OCI-M2 (cell line): ENCODE measurements around the gene CSRNP2.
"Not testable (repeated sequence)": the region's sequence is repeated elsewhere in the genome, so short reads cannot be mapped to it uniquely, and the experiment has no call there.

Source experiments
- DNase-seq: peaks from one replicate; lab custom pipeline; 2025; ENCODE audit not compliant: unreplicated experiment; lab: John Stamatoyannopoulos, UW

CSRNP2 gene

GRCh38 chr12:51078346-51078745, 5.0 kb downstream of the CSRNP2 start:
- DNase-seq = not testable (repeated sequence)

DNA sequence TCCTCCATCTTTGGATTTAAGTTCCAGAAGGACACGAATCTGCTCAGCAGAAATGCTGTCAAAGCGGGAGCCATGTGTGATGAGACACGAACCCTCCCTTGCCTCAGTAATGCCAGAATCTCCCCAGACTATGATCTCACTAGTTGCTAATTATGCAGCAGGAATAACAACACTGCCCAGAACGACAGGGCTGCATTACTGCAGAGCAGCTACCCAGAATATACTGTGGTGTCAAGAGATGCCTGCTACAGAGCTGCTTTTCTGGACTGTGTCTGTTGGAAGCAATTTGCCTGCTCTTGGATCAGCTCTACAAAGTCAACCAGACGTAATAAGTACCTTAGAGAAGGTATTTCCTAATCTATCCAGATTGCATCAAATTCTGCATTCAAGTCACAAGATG, 5.5 kb downstream of the CSRNP2 start:
- no peak for DNase-seq

GRCh38 chr12:51076236-51076930, 7.0 kb downstream of the CSRNP2 start:
- no peak for DNase-seq

DNA sequence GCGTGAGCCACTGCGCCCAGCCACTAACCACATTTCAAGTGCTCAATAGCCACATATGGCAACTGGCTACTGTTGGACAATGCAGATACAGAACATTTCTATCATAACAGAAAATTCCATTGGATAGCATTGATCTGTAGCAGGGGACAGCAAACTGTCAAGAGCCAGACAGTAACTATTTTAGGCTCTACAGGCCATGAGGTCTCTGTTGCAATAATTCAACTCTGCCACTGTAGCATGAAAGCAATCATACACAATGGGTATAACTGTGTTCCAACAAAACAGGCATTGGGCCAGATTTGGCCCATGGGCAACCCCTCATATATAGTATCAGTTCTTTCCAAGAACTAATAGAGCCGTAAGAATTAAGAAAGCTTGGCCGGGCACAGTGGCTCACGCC, 8.0 kb downstream of the CSRNP2 start:
- DNase-seq = no peak

DNA sequence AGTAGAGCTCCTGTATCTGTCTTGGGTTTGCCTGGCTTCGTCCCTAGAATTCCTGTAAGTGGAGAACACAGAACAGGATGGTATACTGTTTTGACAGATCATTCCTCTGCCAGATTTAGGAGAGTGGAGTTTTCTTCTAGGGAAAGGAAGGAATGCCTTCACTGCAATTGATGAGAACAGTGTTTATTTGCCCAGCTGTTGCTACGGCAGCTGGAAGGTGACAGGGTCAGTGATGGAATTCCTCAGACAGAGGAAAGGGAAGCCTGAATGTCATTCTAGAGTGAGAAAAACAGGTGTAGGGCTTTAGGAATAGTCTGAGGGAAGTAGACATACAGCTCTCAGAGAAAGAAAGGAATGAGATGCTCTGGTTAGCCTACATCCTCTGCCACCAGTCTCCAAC, 11.7 kb downstream of the CSRNP2 start:
- DNase-seq = no peak

GRCh38 chr12:51070004-51070403, 13.4 kb downstream of the CSRNP2 start:
- no peak for DNase-seq

DNA sequence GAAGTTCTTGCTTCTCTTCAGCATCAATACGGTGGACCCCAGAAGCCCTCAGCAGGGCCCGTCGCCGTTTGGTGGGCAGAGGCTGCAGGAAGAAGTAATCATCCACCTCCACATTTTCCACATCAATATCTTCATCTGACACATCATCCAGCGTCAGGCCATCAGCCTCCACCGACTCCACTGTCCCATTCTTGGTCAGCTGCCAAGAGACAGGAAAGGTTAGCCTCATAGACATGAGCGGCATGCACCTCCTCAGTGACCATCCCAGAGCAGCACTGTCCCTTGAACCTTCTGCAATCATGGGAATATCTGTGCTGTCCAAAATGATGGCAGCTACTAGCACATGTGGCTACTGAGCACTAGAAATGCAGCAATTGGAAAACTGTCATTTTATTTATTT, 15.6 kb downstream of the CSRNP2 start:
- no peak for DNase-seq

DNA sequence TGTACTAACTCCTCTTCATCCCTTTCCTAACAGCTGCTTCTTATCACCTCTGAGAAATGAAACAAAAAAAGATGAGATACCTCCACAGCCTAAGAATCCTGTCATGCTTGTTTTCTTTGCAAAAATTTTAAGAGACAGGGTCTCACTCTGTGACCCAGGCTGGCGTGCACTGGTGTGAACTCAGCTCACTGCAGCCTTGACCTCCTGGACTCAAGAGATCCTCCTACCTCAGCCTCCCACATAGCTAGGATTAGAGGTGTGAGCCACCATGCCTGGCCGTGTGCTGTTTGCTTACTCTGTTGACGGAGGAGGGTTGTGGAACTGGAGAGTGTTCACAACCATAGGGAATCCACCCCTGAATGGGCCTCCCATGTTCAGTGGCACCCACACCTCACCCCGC, 16.2 kb downstream of the CSRNP2 start:
- no peak for DNase-seq

- DNase-seq = no peak
Observed at GRCh38 chr12:51065530-51065929, 17.9 kb downstream of the CSRNP2 start.

DNA sequence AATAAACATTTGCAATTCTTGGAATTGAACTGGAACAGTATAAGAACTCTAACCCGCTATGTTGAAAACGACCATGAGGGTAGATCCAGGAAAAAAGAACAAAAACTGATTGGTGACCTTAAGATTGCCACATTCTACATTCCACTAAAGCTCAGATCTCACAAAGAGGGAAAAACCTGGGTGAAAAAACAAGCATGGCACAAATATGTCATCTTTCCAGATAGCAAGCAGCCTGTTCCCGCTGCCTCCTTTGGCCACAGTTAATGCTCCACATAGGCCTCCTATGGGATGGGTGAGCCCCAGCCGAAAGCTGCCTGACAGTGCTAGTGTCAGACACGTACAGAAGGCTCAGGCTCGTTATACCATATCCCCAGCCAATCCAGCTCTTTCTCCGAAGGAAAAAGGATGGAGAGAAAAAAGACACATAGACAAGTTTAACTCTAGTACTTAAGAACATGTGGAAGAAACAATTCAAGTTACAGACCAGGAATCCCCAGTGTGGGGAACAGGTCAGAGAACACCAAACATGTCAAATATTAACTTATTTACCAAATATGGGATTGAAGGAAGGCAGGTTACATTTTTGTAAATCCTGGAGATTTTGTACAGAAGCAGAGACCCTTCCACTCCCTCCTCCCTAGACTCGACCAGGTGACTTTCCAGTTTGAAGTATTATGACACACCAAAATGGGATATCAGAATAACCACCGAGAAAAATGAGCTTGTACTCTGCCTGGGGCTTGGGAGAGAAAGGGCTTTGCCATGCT, 20.6 kb downstream of the CSRNP2 start:
- DNase-seq = no peak

DNA sequence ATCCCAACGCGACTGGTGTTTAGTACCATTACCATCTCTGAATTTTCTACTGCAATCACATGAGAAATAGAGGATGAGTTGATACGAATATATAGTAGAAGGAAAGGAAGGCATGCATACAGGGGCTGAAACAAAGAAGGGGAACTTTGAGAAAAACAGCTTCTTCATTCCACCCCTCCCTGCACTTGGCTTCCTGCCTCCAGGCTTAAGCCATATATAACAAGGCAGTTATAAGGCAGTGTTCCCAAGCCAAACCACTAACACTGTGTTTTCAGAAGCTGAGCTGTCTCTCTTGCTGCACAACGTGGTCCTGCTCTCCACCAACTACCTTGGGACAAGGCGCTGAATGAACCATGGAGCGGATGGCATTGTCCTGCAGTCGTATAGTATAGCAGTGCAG, 24.3 kb downstream of the CSRNP2 start:
- no peak for DNase-seq

DNA sequence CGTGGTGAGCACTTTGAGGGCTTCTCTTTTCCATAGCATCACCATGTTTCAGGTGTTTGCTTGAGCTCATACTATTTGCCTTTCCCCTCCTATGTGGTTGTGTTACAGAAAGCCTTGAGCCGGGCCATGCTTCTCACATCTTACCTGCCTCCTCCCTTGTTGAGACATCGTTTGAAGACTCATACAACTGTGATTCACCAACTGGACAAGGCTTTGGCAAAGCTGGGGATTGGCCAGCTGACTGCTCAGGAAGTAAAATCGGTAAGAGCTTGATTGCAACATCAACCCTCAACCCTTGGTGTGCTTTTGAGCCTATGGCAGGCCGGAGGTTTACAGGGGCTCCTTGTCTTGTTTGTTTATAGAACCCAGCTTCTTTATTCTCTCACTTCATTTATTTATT, 27.2 kb downstream of the CSRNP2 start:
- DNase-seq = no peak

GRCh38 chr12:51055060-51055459, 28.3 kb downstream of the CSRNP2 start:
- no peak for DNase-seq

GRCh38 chr12:51051787-51052186, 31.6 kb downstream of the CSRNP2 start:
- DNase-seq = no peak

GRCh38 chr12:51049525-51049924, 33.9 kb downstream of the CSRNP2 start:
- DNase-seq = no peak

GRCh38 chr12:51048661-51049251, 34.6 kb downstream of the CSRNP2 start:
- no peak for DNase-seq

- peak; percentile 91 for DNase-seq
Observed at GRCh38 chr12:51047655-51048540, 35.5 kb downstream of the CSRNP2 start, which contains the start of gene LETMD1. TSS of gene LETMD1 (plus strand) at chr12:51048327. CDS start at chr12:51048357, 30 bp downstream.

DNA sequence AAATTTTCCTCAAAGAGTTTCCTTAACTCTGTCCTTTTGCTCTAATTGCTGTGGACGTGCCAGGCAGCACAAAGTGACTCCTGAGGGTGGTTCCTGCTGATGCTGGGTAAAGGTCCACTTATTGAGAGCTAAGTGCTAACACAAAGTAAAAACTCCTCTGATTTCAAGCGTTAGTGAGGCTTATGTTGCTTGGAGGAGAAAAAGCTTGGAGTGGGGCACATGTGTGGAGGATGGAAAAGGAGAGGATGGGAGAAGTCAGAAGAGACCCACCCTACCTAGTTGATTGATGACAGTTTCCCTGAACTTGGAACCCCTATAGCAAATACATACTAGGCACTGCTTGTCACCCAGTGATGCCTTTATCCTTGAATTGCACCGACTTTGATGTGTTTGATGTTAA, 47.1 kb downstream of the CSRNP2 start:
- DNase-seq = no peak

GRCh38 chr12:51033457-51034089, 49.8 kb downstream of the CSRNP2 start:
- DNase-seq = no peak

- no peak for DNase-seq
Observed at GRCh38 chr12:51033048-51033447, 50.3 kb downstream of the CSRNP2 start.

- DNase-seq = no peak
Observed at GRCh38 chr12:51028813-51029150, 54.6 kb downstream of the CSRNP2 start.
